ENCODE results near the gene KIF1A.
"Not testable (repeated sequence)": the region's sequence is repeated elsewhere in the genome, so short reads cannot be mapped to it uniquely, and the experiment has no call there.

KIF1A gene

GRCh38 chr2:240704651-240705050, 115.4 kb downstream of the KIF1A start:
- in situ Hi-C loops (cut with MboI; ENCODE audit: low sequenced_read_pairs) = no loop called here

GRCh38 chr2:240703417-240704341, 116.3 kb downstream of the KIF1A start:
- in situ Hi-C loops (cut with MboI; ENCODE audit: low sequenced_read_pairs) = no loop called here

GRCh38 chr2:240702640-240703011, 117.4 kb downstream of the KIF1A start:
- in situ Hi-C loops (cut with MboI; ENCODE audit: low sequenced_read_pairs) = no loop called here

GRCh38 chr2:240701736-240702639, 118.0 kb downstream of the KIF1A start:
- in situ Hi-C loops (cut with MboI; ENCODE audit: low sequenced_read_pairs) = no loop called here

GRCh38 chr2:240701091-240701735, 118.8 kb downstream of the KIF1A start:
- in situ Hi-C loops (cut with MboI; ENCODE audit: low sequenced_read_pairs) = no loop called here

GRCh38 chr2:240700616-240701015, 119.4 kb downstream of the KIF1A start:
- in situ Hi-C loops (cut with MboI; ENCODE audit: low sequenced_read_pairs) = not testable (repeated sequence)

- in situ Hi-C loops (cut with MboI; ENCODE audit: low sequenced_read_pairs) = not testable (repeated sequence)
These were observed 120.2 kb downstream of the KIF1A start for GRCh38 chr2:240699835-240700234.

GRCh38 chr2:240698852-240699561, 121.0 kb downstream of the KIF1A start:
- in situ Hi-C loops (cut with MboI; ENCODE audit: low sequenced_read_pairs) = not testable (repeated sequence)

GRCh38 chr2:240696469-240696868, 123.5 kb downstream of the KIF1A start:
- in situ Hi-C loops (cut with MboI; ENCODE audit: low sequenced_read_pairs) = not testable (repeated sequence)

- in situ Hi-C loops (cut with MboI; ENCODE audit: low sequenced_read_pairs) = not testable (repeated sequence)
These were observed 124.4 kb downstream of the KIF1A start for GRCh38 chr2:240695593-240695992.

GRCh38 chr2:240694304-240694703, 125.7 kb downstream of the KIF1A start:
- in situ Hi-C loops (cut with MboI; ENCODE audit: low sequenced_read_pairs) = not testable (repeated sequence)

GRCh38 chr2:240692583-240693561, 127.1 kb downstream of the KIF1A start:
- in situ Hi-C loops (cut with MboI; ENCODE audit: low sequenced_read_pairs) = not testable (repeated sequence)

GRCh38 chr2:240691631-240692420, 128.2 kb downstream of the KIF1A start, which contains the start of gene AQP12A:
AQP12A (plus strand) TSS chr2:240691866; CDS start chr2:240691914, 48 bp downstream.
- in situ Hi-C loops (cut with MboI; ENCODE audit: low sequenced_read_pairs) = not testable (repeated sequence)

- in situ Hi-C loops (cut with MboI; ENCODE audit: low sequenced_read_pairs) = not testable (repeated sequence)
These were observed 129.0 kb downstream of the KIF1A start for GRCh38 chr2:240691075-240691427.

- in situ Hi-C loops (cut with MboI; ENCODE audit: low sequenced_read_pairs) = not testable (repeated sequence)
These were observed 129.5 kb downstream of the KIF1A start for GRCh38 chr2:240690421-240691074.

GRCh38 chr2:240689975-240690374, 130.0 kb downstream of the KIF1A start:
- in situ Hi-C loops (cut with MboI; ENCODE audit: low sequenced_read_pairs) = no loop called here

- in situ Hi-C loops (cut with MboI; ENCODE audit: low sequenced_read_pairs) = no loop called here
These were observed 131.5 kb downstream of the KIF1A start for GRCh38 chr2:240688553-240688919.

Data from hTERT RPE-1 (cell line).